HepG2 (cell line): Measurements from ENCODE around the gene TIMM44. TPM values are rescaled to one million over a fixed set of nuclear protein-coding genes. Genes with fewer than 3 reads are reported as not detected.
A peak's percentile ranks its signal among the peaks of the same experiment; 100 is the strongest.

ENCODE experiments used
- AGO2 ChIP-seq: fragments of 200-400 bp; formaldehyde crosslinking; optimal IDR thresholded peaks from 2 replicates; pipeline ENCODE3; 2017; ENCODE audit warnings: mild to moderate bottlenecking, low read depth, low read length, moderate library complexity
- CENPX ChIP-seq: sonication (generic); formaldehyde crosslinking; IDR thresholded peaks from 2 replicates; pipeline ENCODE4 v1.9.0; 2021; ENCODE audit warnings: mild to moderate bottlenecking, missing genetic modification reagents, moderate library complexity
- FOXO1 ChIP-seq: sonication (generic); formaldehyde crosslinking; IDR thresholded peaks from 2 replicates; pipeline ENCODE4 v1.4.0; 2020; ENCODE audit warnings: missing genetic modification reagents
- KDM3A ChIP-seq: IDR thresholded peaks from 2 replicates; pipeline ENCODE4 v1.6.1; 2018; ENCODE audit warnings: low read depth, missing compliant biosample characterization
- KDM5B ChIP-seq: sonication (generic); formaldehyde crosslinking; IDR thresholded peaks from 2 replicates; pipeline ENCODE4 v1.4.0; 2020; ENCODE audit warnings: missing genetic modification reagents, mild to moderate bottlenecking, borderline replicate concordance
- NR2F1 ChIP-seq, 2 experiments: fragments of 450-650 bp in 1 of 2; formaldehyde crosslinking in 1 of 2; IDR thresholded peaks; 2 replicates each; pipeline versions ENCODE4 v1.5.0 to v1.6.1; 2016 to 2020; ENCODE audit warnings: mild to moderate bottlenecking in 1 of 2, missing compliant biosample characterization in 1 of 2, missing genetic modification reagents in 1 of 2, moderate library complexity in 1 of 2
- REXO4 ChIP-seq: sonication (generic); formaldehyde crosslinking; IDR thresholded peaks from 2 replicates; pipeline ENCODE4 v1.8.0; 2022; ENCODE audit warnings: missing genetic modification reagents, mild to moderate bottlenecking, borderline replicate concordance
- SKI ChIP-seq: fragments of 450-650 bp; IDR thresholded peaks from one replicate; pipeline ENCODE4 v1.6.1; 2018; ENCODE audit warnings: mild to moderate bottlenecking; ENCODE audit not compliant: partially characterized antibody
- SP2 ChIP-seq: sonication (generic); formaldehyde crosslinking; IDR thresholded peaks from 2 replicates; pipeline ENCODE4 v1.5.1; 2020; ENCODE audit warnings: mild to moderate bottlenecking, missing genetic modification reagents
- ZMYM4 ChIP-seq: sonication (generic); formaldehyde crosslinking; IDR thresholded peaks from 2 replicates; pipeline ENCODE4 v1.8.1; 2023; ENCODE audit warnings: mild to moderate bottlenecking, missing genetic modification reagents
- ZNF329 ChIP-seq: sonication (generic); formaldehyde crosslinking; IDR thresholded peaks from 2 replicates; pipeline ENCODE4 v1.9.0; 2021; ENCODE audit warnings: low read depth, mild to moderate bottlenecking, missing genetic modification reagents
- ZNF484 ChIP-seq: sonication (generic); formaldehyde crosslinking; IDR thresholded peaks from 2 replicates; pipeline ENCODE4 v1.5.1; 2020; ENCODE audit warnings: mild to moderate bottlenecking, low read depth, missing genetic modification reagents, borderline replicate concordance
- ZNF556 ChIP-seq: sonication (generic); formaldehyde crosslinking; IDR thresholded peaks from 2 replicates; pipeline ENCODE4 v1.4.0; 2020; ENCODE audit warnings: mild to moderate bottlenecking, missing genetic modification reagents, borderline replicate concordance
- ZNF747 ChIP-seq: sonication (generic); formaldehyde crosslinking; IDR thresholded peaks from 2 replicates; pipeline ENCODE4 v1.8.1; 2023; ENCODE audit warnings: missing genetic modification reagents, mild to moderate bottlenecking, borderline replicate concordance
- ZNF749 ChIP-seq: sonication (generic); formaldehyde crosslinking; IDR thresholded peaks from 2 replicates; pipeline ENCODE4 v1.8.0; 2022; ENCODE audit warnings: mild to moderate bottlenecking, missing genetic modification reagents, moderate library complexity, borderline replicate concordance
- ZNF879 ChIP-seq: sonication (generic); formaldehyde crosslinking; IDR thresholded peaks from 2 replicates; pipeline ENCODE4 v1.8.1; 2023; ENCODE audit warnings: missing genetic modification reagents
- ZUFSP ChIP-seq: sonication (generic); formaldehyde crosslinking; IDR thresholded peaks from 2 replicates; pipeline ENCODE4 v1.9.0; 2021; ENCODE audit warnings: missing genetic modification reagents, mild to moderate bottlenecking, borderline replicate concordance
- polyA plus RNA-seq, 8 experiments: library from polyadenylated mRNA; depleted of rRNA in 3 of 8; stranded (reverse) in 7 of 8; unstranded in 1 of 8; fragments of >200 nt; fragmentation: Illumina TruSeq in 4 of 8; extraction: Trizol in 4 of 8; gene quantifications; 2 replicates each; pipeline versions ENCODE4 v1.2.1 to v1.2.3, GENCODE V29; 2011 to 2016; ENCODE audit warnings: low read depth in 4 of 8, missing spikeins in 1 of 8, mixed read lengths in 1 of 8; ENCODE audit not compliant: insufficient read depth in 1 of 8
- total RNA-seq, 5 experiments: library from RNA; depleted of rRNA; stranded (reverse); fragments of >200 nt; fragmentation: Illumina TruSeq; extraction: Trizol; gene quantifications; 2 replicates each; pipeline ENCODE4 v1.2.3, GENCODE V29; 2016; ENCODE audit warnings: low read depth in 1 of 5
- TF ChIP-seq, protein P1 (sequence below): sonication (generic); formaldehyde crosslinking; IDR thresholded peaks from 2 replicates; pipeline ENCODE4 v1.4.0; 2020; ENCODE audit warnings: missing genetic modification reagents
- TF ChIP-seq, protein P2 (sequence below): sonication (generic); formaldehyde crosslinking; IDR thresholded peaks from 2 replicates; pipeline ENCODE4; 2020; ENCODE audit warnings: missing genetic modification reagents, mild to moderate bottlenecking, borderline replicate concordance
- TF ChIP-seq, protein P3 (sequence below): sonication (generic); formaldehyde crosslinking; IDR thresholded peaks from 2 replicates; pipeline ENCODE4 v1.5.1; 2020; ENCODE audit warnings: mild to moderate bottlenecking, missing genetic modification reagents, borderline replicate concordance

TIMM44 gene
- total and polyA plus RNA-seq, 2 of the 13 experiments (the other 11 are each of a cell fraction or from before 2014, with no cell fraction given) = 42.9 to 72.6 TPM

DNA sequence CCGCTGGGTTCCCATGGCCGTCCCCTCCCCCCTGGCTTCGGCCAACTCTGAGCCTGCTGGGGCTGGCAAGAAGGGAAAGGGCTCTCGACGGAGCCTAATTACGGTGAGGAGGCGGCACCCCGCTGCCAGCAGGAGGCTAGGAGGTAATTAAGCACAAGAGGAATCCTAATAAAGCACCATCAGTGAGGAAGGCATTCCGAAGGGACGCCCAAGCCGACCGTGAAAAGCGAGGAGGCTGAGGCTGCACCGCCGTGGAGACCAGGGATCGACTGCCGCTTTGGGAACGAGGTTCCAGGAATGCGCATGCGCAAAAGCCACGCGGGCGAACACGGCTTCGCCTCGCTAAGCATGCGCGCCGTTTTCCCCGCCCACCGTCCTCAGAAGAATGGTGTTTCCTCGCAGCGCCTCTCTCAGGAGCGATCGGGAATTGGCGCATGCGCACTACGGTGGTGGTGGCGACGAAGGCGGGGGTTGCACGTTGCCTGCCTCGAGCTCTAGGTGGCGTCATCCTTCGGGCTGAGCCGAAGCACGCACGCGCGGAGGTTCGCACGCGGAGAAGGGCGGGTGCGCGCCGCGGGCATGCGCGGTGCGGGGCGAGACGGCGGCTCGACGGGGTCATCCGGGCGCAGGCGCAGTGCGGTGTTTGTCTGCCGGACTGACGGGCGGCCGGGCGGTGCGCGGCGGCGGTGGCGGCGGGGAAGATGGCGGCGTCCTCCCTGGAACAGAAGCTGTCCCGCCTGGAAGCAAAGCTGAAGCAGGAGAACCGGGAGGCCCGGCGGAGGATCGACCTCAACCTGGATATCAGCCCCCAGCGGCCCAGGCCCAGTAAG lies 40.0 kb downstream of the TIMM44 start, which contains the start of gene MAP2K7 (continued):
- TF ChIP-seq ZNF879 = peak; percentile 81; the same call in 1 of the 2 replicates
- peak; percentile 29 for TF ChIP-seq SP2
- TF ChIP-seq KDM5B = peak; percentile 84; the same call in 1 of the 2 replicates
- peak; percentile 94 for TF ChIP-seq AGO2
- TF ChIP-seq ZNF556 (CRISPR knock-in tag) = no peak; the same call in 1 of the 2 replicates
- peak; percentile 72; the same call in 1 of the 2 replicates for TF ChIP-seq ZMYM4 (CRISPR knock-in tag)
- TF ChIP-seq SKI = peak; percentile 15
- TF ChIP-seq CENPX (CRISPR knock-in tag) = no peak
- peak; percentile 82 for TF ChIP-seq ZNF749
- peak; percentile 63; the same call in 1 of the 2 replicates for TF ChIP-seq FOXO1 (CRISPR knock-in tag)
- TF ChIP-seq ZNF484 (CRISPR knock-in tag) = 0 out of 2 replicates have a peak, but pooled peaks have one; percentile 58
- 0 out of 2 replicates have a peak, but pooled peaks have one; percentile 4 for TF ChIP-seq REXO4 (CRISPR knock-in tag)
- TF ChIP-seq, protein P1, sequence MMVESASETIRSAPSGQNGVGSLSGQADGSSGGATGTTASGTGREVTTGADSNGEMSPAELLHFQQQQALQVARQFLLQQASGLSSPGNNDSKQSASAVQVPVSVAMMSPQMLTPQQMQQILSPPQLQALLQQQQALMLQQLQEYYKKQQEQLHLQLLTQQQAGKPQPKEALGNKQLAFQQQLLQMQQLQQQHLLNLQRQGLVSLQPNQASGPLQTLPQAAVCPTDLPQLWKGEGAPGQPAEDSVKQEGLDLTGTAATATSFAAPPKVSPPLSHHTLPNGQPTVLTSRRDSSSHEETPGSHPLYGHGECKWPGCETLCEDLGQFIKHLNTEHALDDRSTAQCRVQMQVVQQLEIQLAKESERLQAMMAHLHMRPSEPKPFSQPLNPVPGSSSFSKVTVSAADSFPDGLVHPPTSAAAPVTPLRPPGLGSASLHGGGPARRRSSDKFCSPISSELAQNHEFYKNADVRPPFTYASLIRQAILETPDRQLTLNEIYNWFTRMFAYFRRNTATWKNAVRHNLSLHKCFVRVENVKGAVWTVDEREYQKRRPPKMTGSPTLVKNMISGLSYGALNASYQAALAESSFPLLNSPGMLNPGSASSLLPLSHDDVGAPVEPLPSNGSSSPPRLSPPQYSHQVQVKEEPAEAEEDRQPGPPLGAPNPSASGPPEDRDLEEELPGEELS (CRISPR knock-in tag) = peak; percentile 30
- TF ChIP-seq, protein P2, sequence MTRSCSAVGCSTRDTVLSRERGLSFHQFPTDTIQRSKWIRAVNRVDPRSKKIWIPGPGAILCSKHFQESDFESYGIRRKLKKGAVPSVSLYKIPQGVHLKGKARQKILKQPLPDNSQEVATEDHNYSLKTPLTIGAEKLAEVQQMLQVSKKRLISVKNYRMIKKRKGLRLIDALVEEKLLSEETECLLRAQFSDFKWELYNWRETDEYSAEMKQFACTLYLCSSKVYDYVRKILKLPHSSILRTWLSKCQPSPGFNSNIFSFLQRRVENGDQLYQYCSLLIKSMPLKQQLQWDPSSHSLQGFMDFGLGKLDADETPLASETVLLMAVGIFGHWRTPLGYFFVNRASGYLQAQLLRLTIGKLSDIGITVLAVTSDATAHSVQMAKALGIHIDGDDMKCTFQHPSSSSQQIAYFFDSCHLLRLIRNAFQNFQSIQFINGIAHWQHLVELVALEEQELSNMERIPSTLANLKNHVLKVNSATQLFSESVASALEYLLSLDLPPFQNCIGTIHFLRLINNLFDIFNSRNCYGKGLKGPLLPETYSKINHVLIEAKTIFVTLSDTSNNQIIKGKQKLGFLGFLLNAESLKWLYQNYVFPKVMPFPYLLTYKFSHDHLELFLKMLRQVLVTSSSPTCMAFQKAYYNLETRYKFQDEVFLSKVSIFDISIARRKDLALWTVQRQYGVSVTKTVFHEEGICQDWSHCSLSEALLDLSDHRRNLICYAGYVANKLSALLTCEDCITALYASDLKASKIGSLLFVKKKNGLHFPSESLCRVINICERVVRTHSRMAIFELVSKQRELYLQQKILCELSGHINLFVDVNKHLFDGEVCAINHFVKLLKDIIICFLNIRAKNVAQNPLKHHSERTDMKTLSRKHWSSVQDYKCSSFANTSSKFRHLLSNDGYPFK (CRISPR knock-in tag) = peak; percentile 81
- peak; percentile 88; the same call in 1 of the 2 replicates for TF ChIP-seq ZNF747
- no peak for TF ChIP-seq KDM3A (CRISPR knock-in tag)
- TF ChIP-seq NR2F1 (CRISPR knock-in tag; IDR thresholded peaks at IDR 0.05) = peak in 1 of 2 experiments; percentile 87
- peak; percentile 61 for TF ChIP-seq ZNF329
- TF ChIP-seq ZUFSP = no peak
- TF ChIP-seq, protein P3, sequence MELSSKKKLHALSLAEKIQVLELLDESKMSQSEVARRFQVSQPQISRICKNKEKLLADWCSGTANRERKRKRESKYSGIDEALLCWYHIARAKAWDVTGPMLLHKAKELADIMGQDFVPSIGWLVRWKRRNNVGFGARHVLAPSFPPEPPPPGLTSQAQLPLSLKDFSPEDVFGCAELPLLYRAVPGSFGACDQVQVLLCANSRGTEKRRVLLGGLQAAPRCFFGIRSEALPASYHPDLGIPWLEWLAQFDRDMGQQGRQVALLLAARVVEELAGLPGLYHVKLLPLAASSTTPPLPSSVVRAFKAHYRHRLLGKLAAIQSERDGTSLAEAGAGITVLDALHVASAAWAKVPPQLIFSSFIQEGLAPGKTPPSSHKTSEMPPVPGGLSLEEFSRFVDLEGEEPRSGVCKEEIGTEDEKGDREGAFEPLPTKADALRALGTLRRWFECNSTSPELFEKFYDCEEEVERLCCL = 0 out of 2 replicates have a peak, but pooled peaks have one; percentile 85
